H9 (cell line): ENCODE data around the gene ABCG1. TPM values are rescaled to one million over a fixed set of nuclear protein-coding genes. Genes with fewer than 3 reads are reported as not detected.

Experiments
- DNase-seq: peaks from one replicate; pipeline ENCODE4 v3.0.0-alpha.2; 2017
- H2AFZ ChIP-seq: one replicate; pipeline ENCODE4 v1.6.1; 2013; ENCODE audit warnings: mild to moderate bottlenecking, low read length, control low read depth, moderate library complexity
- H2AK5ac ChIP-seq: 2 replicates; pipeline ENCODE4 v1.6.1; 2013; ENCODE audit warnings: low read length, control low read depth, mixed read lengths; ENCODE audit not compliant: insufficient read length
- H2BK120ac ChIP-seq: one replicate; pipeline ENCODE4 v1.6.1; 2013; ENCODE audit warnings: low read depth, mild to moderate bottlenecking, low read length, control low read depth, inconsistent platforms; ENCODE audit not compliant: poor library complexity, severe bottlenecking
- H2BK12ac ChIP-seq: 2 replicates; pipeline ENCODE4 v1.6.1; 2013; ENCODE audit warnings: low read length, control low read depth, mixed read lengths, low read depth; ENCODE audit not compliant: insufficient read length
- H2BK15ac ChIP-seq: 2 replicates; pipeline ENCODE4 v1.6.1; 2013; ENCODE audit warnings: low read depth, low read length, control low read depth
- H2BK20ac ChIP-seq: one replicate; pipeline ENCODE4 v1.6.1; 2013; ENCODE audit warnings: low read depth, mild to moderate bottlenecking, low read length, control low read depth, inconsistent platforms; ENCODE audit not compliant: poor library complexity, severe bottlenecking
- H2BK5ac ChIP-seq: 2 replicates; pipeline ENCODE4 v1.6.1; 2013; ENCODE audit warnings: low read length, control low read depth, mixed read lengths; ENCODE audit not compliant: insufficient read length
- H3K14ac ChIP-seq: 2 replicates; pipeline ENCODE4 v1.6.1; 2013; ENCODE audit warnings: low read length, control low read depth; ENCODE audit not compliant: insufficient read depth
- H3K18ac ChIP-seq: 2 replicates; pipeline ENCODE4 v1.6.1; 2013; ENCODE audit warnings: low read depth, mild to moderate bottlenecking, mixed read lengths, low read length, control low read depth; ENCODE audit not compliant: insufficient read length
- H3K23ac ChIP-seq: 2 replicates; pipeline ENCODE4 v1.6.1; 2013; ENCODE audit warnings: low read length, control low read depth, mixed read lengths, low read depth; ENCODE audit not compliant: insufficient read length
- H3K23me2 ChIP-seq: 2 replicates; pipeline ENCODE4 v1.6.1; 2013; ENCODE audit warnings: low read depth, mild to moderate bottlenecking, mixed read lengths, low read length, control low read depth; ENCODE audit not compliant: insufficient read length, poor library complexity, severe bottlenecking
- H3K27ac ChIP-seq: 2 replicates; pipeline ENCODE4 v1.5.1; 2013; ENCODE audit warnings: low read length, control low read depth, mixed read lengths, low read depth; ENCODE audit not compliant: insufficient read length
- H3K27me3 ChIP-seq: 2 replicates; pipeline ENCODE4 v1.6.1; 2013; ENCODE audit warnings: low read length, control low read depth, inconsistent platforms; ENCODE audit not compliant: insufficient read depth
- H3K4ac ChIP-seq: 2 replicates; pipeline ENCODE4 v1.6.1; 2013; ENCODE audit warnings: low read depth, mild to moderate bottlenecking, control low read depth, inconsistent platforms, low read length, moderate library complexity
- H3K4me1 ChIP-seq: 2 replicates; pipeline ENCODE4 v1.6.1; 2013; ENCODE audit warnings: low read length, control low read depth, inconsistent platforms; ENCODE audit not compliant: insufficient read depth
- H3K4me2 ChIP-seq: 2 replicates; pipeline ENCODE4 v1.6.1; 2013; ENCODE audit warnings: low read length, control low read depth, mixed read lengths; ENCODE audit not compliant: insufficient read length, insufficient read depth
- H3K56ac ChIP-seq: 2 replicates; pipeline ENCODE4 v1.6.1; 2013; ENCODE audit warnings: low read depth, mild to moderate bottlenecking, mixed read lengths, low read length, control low read depth; ENCODE audit not compliant: insufficient read length
- H3K79me1 ChIP-seq: 2 replicates; pipeline ENCODE4 v1.6.1; 2013; ENCODE audit warnings: low read depth, mild to moderate bottlenecking, moderate library complexity, low read length, control low read depth, inconsistent platforms; ENCODE audit not compliant: insufficient read depth, poor library complexity, severe bottlenecking
- H3K79me2 ChIP-seq: 2 replicates; pipeline ENCODE4 v1.6.1; 2013; ENCODE audit warnings: low read length, control low read depth, inconsistent platforms; ENCODE audit not compliant: insufficient read depth
- H3K9ac ChIP-seq: 2 replicates; pipeline ENCODE4 v1.6.1; 2013; ENCODE audit warnings: low read length, control low read depth, mixed read lengths; ENCODE audit not compliant: insufficient read length; ENCODE audit errors: extremely low read depth
- H3K9me3 ChIP-seq: one replicate; pipeline ENCODE4 v1.6.1; 2013; ENCODE audit warnings: low read depth, low read length, inconsistent platforms; ENCODE audit not compliant: control insufficient read depth
- H3T11ph ChIP-seq: one replicate; pipeline ENCODE4 v1.6.1; 2013; ENCODE audit warnings: mild to moderate bottlenecking, low read length, control low read depth, inconsistent platforms
- H4K20me1 ChIP-seq: one replicate; pipeline ENCODE4 v1.6.1; 2013; ENCODE audit not compliant: control insufficient read depth, insufficient read length, insufficient read depth
- H4K5ac ChIP-seq: 2 replicates; pipeline ENCODE4 v1.6.1; 2013; ENCODE audit warnings: low read depth, mild to moderate bottlenecking, mixed read lengths, low read length, control low read depth; ENCODE audit not compliant: insufficient read length
- H4K8ac ChIP-seq: replicated peaks from 2 replicates; pipeline ENCODE4 v1.6.1; 2013; ENCODE audit warnings: low read length, control low read depth, mixed read lengths, low read depth; ENCODE audit not compliant: insufficient read length
- H4K91ac ChIP-seq: 2 replicates; pipeline ENCODE4 v1.6.1; 2013; ENCODE audit warnings: low read depth, mild to moderate bottlenecking, moderate library complexity, mixed read lengths, low read length, control low read depth; ENCODE audit not compliant: insufficient read length
- H3K27ac Mint-ChIP-seq, 3 experiments: 2 replicates in 2 of 3; 3 replicates in 1 of 3; pipeline ENCODE4 v1.8.0; 2020 to 2021; ENCODE audit warnings: mixed read lengths in 3 of 3, mild to moderate bottlenecking in 1 of 3, moderate library complexity in 1 of 3
- H3K27me3 Mint-ChIP-seq: 2 replicates; pipeline ENCODE4 v1.8.0; 2021; ENCODE audit warnings: low read depth, mild to moderate bottlenecking, moderate library complexity, mixed read lengths
- H3K36me3 Mint-ChIP-seq, 3 experiments: 2 replicates in 2 of 3; 3 replicates in 1 of 3; pipeline ENCODE4 v1.8.0; 2020 to 2021; ENCODE audit warnings: low read depth in 3 of 3, mixed read lengths in 3 of 3; ENCODE audit not compliant: insufficient read depth in 1 of 3
- H3K4me1 Mint-ChIP-seq, 2 experiments: 2 replicates each; pipeline ENCODE4 v1.8.0; 2020; ENCODE audit warnings: mixed read lengths in 2 of 2
- H3K4me3 Mint-ChIP-seq, 2 experiments: 2 replicates in 1 of 2; 3 replicates in 1 of 2; pipeline ENCODE4 v1.8.0; 2020 to 2021; ENCODE audit warnings: mild to moderate bottlenecking in 2 of 2, mixed read lengths in 2 of 2, moderate library complexity in 1 of 2
- H3K9me3 Mint-ChIP-seq, 2 experiments: 2 replicates in 1 of 2; 3 replicates in 1 of 2; pipeline ENCODE4 v1.8.0; 2020; ENCODE audit warnings: mild to moderate bottlenecking in 2 of 2, mixed read lengths in 2 of 2, moderate library complexity in 1 of 2
- WGBS: extraction: QIAGEN DNeasy Blood & Tissue Kit; methylation state at CpG from one replicate; pipeline ENCODE4 v1.1.7; 2013; ENCODE audit warnings: missing lambda C conversion rate, low lambda C conversion rate, mixed read lengths; ENCODE audit not compliant: insufficient read length; ENCODE audit errors: extremely low coverage; 5-methylcytosine and 5-hydroxymethylcytosine counted together
- total RNA-seq: library from RNA; stranded (reverse); gene quantifications from 2 replicates; pipeline ENCODE4 v1.2.1, GENCODE V29; 2021
- TF ChIP-seq, protein P1 (sequence below): fragments of 200-600 bp; sonication (generic); conservative IDR thresholded peaks from 3 replicates; pipeline ENCODE4 v1.8.0; 2021; ENCODE audit warnings: antibody characterized with exemption, mild to moderate bottlenecking

Gene ABCG1
- total RNA-seq, 1 experiment from 2014 or later = 0.83 TPM

GRCh38 chr21:42314616-42315295 lies 95.8 kb downstream of the ABCG1 start:
- no peak overlapping the region for H3K56ac ChIP-seq
- no peak overlapping the region for H3K4me3 Mint-ChIP-seq
- no peak overlapping the region for H3K27ac ChIP-seq
- H4K20me1 ChIP-seq = no peaks in the 10 kb centered on the region
- no CpG with 5 or more reads among the region's 6 CpGs for WGBS
- 0 out of 7 replicates have a peak overlapping the region, but pooled peaks of 2 of the 3 experiments have one; percentile 66 to 68 for H3K27ac Mint-ChIP-seq
- H3K14ac ChIP-seq = no peak overlapping the region
- H3K79me1 ChIP-seq = no peaks in the 10 kb centered on the region
- TF ChIP-seq, protein P1, sequence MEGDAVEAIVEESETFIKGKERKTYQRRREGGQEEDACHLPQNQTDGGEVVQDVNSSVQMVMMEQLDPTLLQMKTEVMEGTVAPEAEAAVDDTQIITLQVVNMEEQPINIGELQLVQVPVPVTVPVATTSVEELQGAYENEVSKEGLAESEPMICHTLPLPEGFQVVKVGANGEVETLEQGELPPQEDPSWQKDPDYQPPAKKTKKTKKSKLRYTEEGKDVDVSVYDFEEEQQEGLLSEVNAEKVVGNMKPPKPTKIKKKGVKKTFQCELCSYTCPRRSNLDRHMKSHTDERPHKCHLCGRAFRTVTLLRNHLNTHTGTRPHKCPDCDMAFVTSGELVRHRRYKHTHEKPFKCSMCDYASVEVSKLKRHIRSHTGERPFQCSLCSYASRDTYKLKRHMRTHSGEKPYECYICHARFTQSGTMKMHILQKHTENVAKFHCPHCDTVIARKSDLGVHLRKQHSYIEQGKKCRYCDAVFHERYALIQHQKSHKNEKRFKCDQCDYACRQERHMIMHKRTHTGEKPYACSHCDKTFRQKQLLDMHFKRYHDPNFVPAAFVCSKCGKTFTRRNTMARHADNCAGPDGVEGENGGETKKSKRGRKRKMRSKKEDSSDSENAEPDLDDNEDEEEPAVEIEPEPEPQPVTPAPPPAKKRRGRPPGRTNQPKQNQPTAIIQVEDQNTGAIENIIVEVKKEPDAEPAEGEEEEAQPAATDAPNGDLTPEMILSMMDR = no peak
- H2BK120ac ChIP-seq = no peak overlapping the region
- H3K4me1 Mint-ChIP-seq = peaks cover 56 to 59% of the 10 kb centered on the region in 2 experiments
- H3K27me3 Mint-ChIP-seq = peaks cover 7% of the 10 kb centered on the region
- H3K9ac ChIP-seq = no peak overlapping the region
- H4K5ac ChIP-seq = no peak overlapping the region
- no peak overlapping the region for H4K8ac ChIP-seq
- H3K27me3 ChIP-seq = no peaks in the 10 kb centered on the region
- H3T11ph ChIP-seq = no peak overlapping the region
- H3K4me1 ChIP-seq = peaks cover 11% of the 10 kb centered on the region; the same call in 1 of the 2 replicates
- no peak overlapping the region for H2BK20ac ChIP-seq
- H4K91ac ChIP-seq = no peak overlapping the region
- H2BK12ac ChIP-seq = no peak overlapping the region
- H3K23ac ChIP-seq = no peak overlapping the region
- no peak overlapping the region for H2AK5ac ChIP-seq
- no peaks in the 10 kb centered on the region for H3K79me2 ChIP-seq
- H3K4me2 ChIP-seq = no peak overlapping the region
- no peak overlapping the region for H3K4ac ChIP-seq
- no peak overlapping the region for H2AFZ ChIP-seq
- H2BK15ac ChIP-seq = no peak overlapping the region
- DNase-seq = no peak
- H3K9me3 Mint-ChIP-seq = no peaks in the 10 kb centered on the region; a peak in 1 of 5 replicates
- no peaks in the 10 kb centered on the region for H3K9me3 ChIP-seq
- no peaks in the 10 kb centered on the region for H3K23me2 ChIP-seq
- no peaks in the 10 kb centered on the region for H3K36me3 Mint-ChIP-seq
- no peak overlapping the region for H3K18ac ChIP-seq
- H2BK5ac ChIP-seq = no peak overlapping the region
